Testis (tissue), 3 donors: Measurements from ENCODE around the gene NEAT1. TPM values are rescaled to one million over a fixed set of nuclear protein-coding genes. Genes with fewer than 3 reads are reported as not detected.
"Not testable (repeated sequence)": the region's sequence is repeated elsewhere in the genome, so short reads cannot be mapped to it uniquely, and the experiment has no call there.

Source experiments
- DNase-seq: peaks from one replicate; pipeline ENCODE4 v3.0.0-alpha.2; 2019
- H3K27ac ChIP-seq, 2 donors: fragments of 200-600 bp; sonication (generic); one replicate each; pipeline ENCODE4 v1.5.1; 2019
- H3K27me3 ChIP-seq: fragments of 200-600 bp; sonication (generic); one replicate; pipeline ENCODE4 v1.5.1; 2019
- H3K36me3 ChIP-seq: fragments of 200-600 bp; sonication (generic); one replicate; pipeline ENCODE4 v1.5.1; 2017; ENCODE audit warnings: low read depth; ENCODE audit errors: missing control alignments
- H3K4me1 ChIP-seq: fragments of 200-600 bp; sonication (generic); one replicate; pipeline ENCODE4 v1.5.1; 2019
- H3K4me3 ChIP-seq, 2 donors: fragments of 200-600 bp; sonication (generic); one replicate each; pipeline ENCODE4 v1.5.1; 2017 to 2019
- H3K9me3 ChIP-seq: fragments of 200-600 bp; sonication (generic); one replicate; pipeline ENCODE4 v1.5.1; 2017
- POLR2A ChIP-seq: fragments of 450-650 bp; IDR thresholded peaks from one replicate; pipeline ENCODE4 v1.6.1; 2017; ENCODE audit warnings: antibody characterized with exemption, mild to moderate bottlenecking, moderate library complexity
- WGBS, 2 donors: methylation state at CpG; one replicate each; pipeline ENCODE4 v1.1.5; 2018; 5-methylcytosine and 5-hydroxymethylcytosine counted together
- intact Hi-C: fragments of 100-400 bp; cut with DNase I; formaldehyde crosslinking; loops from one replicate; pipeline ENCODE4 v1.15.1; 2023; ENCODE audit warnings: low total_unique reads
- polyA plus RNA-seq: library from polyadenylated mRNA; stranded (reverse); fragments of 350-450 nt; fragmentation: Illumina TruSeq; extraction: RNeasy Lipid Tissue Mini Kit (QIAGEN cat#74804); gene quantifications from one replicate; pipeline ENCODE4 v1.2.3, GENCODE V29; 2014; ENCODE audit warnings: low read depth, low replicate concordance; ENCODE audit not compliant: insufficient read depth
- total RNA-seq, 2 donors: library from RNA; depleted of rRNA; stranded (reverse); fragments of >200 nt; gene quantifications; one replicate each; pipeline ENCODE4 v1.2.3, GENCODE V29; 2016
- TF ChIP-seq, protein P1 (sequence below), 3 experiments: fragments of 450-650 bp in 2 of 3; fragments of 200-600 bp in 1 of 3; sonication (generic) in 1 of 3; IDR thresholded peaks; one replicate each; pipeline ENCODE4 v1.5.1; 2016 to 2019; ENCODE audit warnings: antibody characterized with exemption in 3 of 3, mild to moderate bottlenecking in 2 of 3, moderate library complexity in 1 of 3

NEAT1 gene
- total and polyA plus RNA-seq, 3 donors from 2014 or later, result 189 to 243 (median 230) TPM

DNA sequence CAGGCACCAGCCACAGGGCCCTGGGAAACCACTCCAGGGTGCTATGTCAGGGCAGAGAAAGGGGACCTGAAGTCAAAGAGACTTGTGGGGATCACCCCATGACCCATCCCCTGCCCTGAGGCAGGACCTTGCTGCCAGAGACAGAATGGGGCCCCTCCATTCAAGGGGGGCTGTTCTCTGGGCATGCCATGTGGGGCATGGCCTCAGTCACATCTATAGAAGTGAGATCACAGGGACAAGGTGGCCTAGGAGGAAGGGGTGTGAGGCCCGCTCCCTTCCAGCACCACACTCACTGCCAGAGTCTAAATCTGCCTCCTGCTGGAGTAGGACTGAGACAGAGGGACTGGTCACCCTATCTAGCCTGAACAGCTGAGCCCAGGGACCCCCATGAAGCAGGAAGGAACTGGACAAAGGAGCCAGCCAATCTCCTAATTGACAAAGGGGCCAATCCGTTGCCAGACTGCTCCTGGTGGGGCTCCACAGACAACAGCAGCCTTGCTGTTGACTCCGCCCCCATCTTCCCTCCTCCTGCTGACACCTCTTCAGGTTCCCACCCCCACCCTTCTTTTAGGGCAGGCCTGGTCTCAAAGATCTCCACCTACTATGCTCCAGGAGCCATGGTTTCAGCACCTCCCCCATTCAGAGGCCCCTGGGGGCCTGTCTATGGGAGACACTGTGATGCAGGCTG lies 26.0 kb downstream of the NEAT1 start:
- DNase-seq, result no peak

DNA sequence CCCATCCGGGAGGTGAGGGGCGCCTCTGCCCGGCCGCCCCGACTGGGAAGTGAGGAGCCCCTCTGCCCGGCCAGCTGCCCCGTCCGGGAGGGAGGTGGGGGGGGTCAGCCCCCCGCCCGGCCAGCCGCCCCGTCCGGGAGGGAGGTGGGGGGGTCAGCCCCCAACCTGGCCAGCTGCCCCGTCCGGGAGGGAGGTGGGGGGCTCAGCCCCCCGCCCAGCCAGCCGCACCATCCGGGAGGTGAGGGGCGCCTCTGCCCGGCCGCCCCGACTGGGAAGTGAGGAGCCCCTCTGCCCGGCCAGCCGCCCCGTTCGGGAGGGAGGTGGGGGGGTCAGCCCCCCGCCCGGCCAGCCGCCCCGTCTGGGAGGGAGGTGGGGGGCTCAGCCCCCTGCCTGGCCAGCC lies 28.7 kb downstream of the NEAT1 start:
- DNase-seq, result not testable (repeated sequence)

More for the DNA sequence above, 26.0 kb downstream of the NEAT1 start:
- no peak overlapping the region for H3K4me3 ChIP-seq
- H3K27ac ChIP-seq, result no peak overlapping the region
- H3K27me3 ChIP-seq, result no peaks in the 10 kb centered on the region
- H3K36me3 ChIP-seq, result no peaks in the 10 kb centered on the region
- TF ChIP-seq POLR2A, result no peak
- TF ChIP-seq, protein P1, sequence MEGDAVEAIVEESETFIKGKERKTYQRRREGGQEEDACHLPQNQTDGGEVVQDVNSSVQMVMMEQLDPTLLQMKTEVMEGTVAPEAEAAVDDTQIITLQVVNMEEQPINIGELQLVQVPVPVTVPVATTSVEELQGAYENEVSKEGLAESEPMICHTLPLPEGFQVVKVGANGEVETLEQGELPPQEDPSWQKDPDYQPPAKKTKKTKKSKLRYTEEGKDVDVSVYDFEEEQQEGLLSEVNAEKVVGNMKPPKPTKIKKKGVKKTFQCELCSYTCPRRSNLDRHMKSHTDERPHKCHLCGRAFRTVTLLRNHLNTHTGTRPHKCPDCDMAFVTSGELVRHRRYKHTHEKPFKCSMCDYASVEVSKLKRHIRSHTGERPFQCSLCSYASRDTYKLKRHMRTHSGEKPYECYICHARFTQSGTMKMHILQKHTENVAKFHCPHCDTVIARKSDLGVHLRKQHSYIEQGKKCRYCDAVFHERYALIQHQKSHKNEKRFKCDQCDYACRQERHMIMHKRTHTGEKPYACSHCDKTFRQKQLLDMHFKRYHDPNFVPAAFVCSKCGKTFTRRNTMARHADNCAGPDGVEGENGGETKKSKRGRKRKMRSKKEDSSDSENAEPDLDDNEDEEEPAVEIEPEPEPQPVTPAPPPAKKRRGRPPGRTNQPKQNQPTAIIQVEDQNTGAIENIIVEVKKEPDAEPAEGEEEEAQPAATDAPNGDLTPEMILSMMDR (IDR thresholded peaks at IDR 0.05), result no peak
- no peaks in the 10 kb centered on the region for H3K4me1 ChIP-seq
- intact Hi-C loops, result no loop called here
- no peaks in the 10 kb centered on the region for H3K9me3 ChIP-seq
- WGBS, 2 donors, result 79 to 89% methylated on average over 2 to 3 of the region's 3 CpGs

DNA sequence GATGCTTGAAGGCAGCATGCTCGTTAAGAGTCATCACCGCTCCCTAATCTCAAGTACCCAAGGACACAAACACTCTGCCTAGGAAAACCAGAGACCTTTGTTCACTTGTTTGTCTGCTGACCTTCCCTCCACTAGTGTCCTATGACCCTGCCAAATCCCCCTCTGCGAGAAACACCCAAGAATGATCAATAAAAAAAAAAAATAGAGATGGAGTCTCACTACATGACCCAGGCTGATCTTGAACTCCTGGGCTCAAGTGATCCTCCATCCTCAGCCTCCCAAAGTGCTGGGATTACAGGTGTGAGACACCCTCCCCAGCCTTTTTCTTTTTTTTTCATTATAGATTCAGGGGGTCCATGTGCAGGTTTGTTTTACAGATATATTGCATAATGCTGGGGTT lies 29.7 kb downstream of the NEAT1 start:
- DNase-seq, H3K4me1 ChIP-seq, H3K9me3 ChIP-seq, intact Hi-C loops, H3K4me3 ChIP-seq, H3K27me3 ChIP-seq, H3K36me3 ChIP-seq, H3K27ac ChIP-seq: not testable (repeated sequence)
- WGBS, 2 donors, result 31 to 83% methylated on average over 1 to 3 of the region's 3 CpGs

More for the DNA sequence above, 28.7 kb downstream of the NEAT1 start:
- H3K4me1 ChIP-seq, H3K27ac ChIP-seq, H3K36me3 ChIP-seq, H3K9me3 ChIP-seq, intact Hi-C loops, H3K27me3 ChIP-seq, H3K4me3 ChIP-seq: not testable (repeated sequence)
- 95% methylated on average over 3 of the region's 30 CpGs; no CpG with 5 or more reads in 1 of the 2 donors for WGBS, 2 donors

DNA sequence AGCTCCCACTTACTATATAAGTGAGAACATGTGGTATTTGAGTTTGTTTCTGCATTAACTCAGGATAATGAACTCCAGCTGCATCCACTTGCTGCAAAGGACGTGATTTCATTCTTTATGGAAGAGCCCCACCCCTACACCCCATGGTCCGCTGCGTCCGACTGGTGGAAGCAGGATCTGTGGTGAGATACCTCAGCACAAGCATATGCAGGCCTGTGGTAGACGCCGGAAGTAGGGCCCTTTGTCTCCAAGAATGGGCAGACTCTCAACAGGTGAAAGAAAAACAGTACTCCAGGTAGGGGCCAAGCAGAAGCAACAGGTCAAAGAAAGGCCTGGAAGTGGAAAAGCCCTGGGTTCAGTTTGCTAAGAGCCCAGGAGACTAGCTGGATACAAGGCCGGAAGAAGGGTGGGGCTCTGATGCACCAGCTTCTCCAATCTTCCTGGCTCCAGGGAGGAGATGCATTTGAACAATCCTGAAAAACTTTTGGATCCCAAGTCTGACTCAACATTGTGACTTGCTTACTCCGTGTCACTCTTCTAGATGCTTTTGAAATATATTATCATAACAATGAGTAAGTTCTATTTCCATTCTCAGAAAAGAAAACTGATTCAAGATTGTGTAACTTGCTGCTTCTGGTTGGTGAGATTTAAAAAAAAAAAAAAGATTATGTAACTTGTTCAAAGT lies 30.4 kb downstream of the NEAT1 start:
- WGBS, 2 donors, result 76 to 86% methylated on average over 8 of the region's 8 CpGs
- Histone ChIP-seq H3K36me3 (no peaks in the 10 kb centered on the region), H3K27ac (no peak overlapping the region), H3K4me3 (no peak overlapping the region), H3K9me3 (no peaks in the 10 kb centered on the region), H3K4me1 (peaks cover 3% of the 10 kb centered on the region), H3K27me3 (no peaks in the 10 kb centered on the region)
- intact Hi-C loops, result no loop called here
- no peak for DNase-seq
- TF ChIP-seq, protein P1 (IDR thresholded peaks at IDR 0.05), result no peak
- TF ChIP-seq POLR2A, result no peak

DNA sequence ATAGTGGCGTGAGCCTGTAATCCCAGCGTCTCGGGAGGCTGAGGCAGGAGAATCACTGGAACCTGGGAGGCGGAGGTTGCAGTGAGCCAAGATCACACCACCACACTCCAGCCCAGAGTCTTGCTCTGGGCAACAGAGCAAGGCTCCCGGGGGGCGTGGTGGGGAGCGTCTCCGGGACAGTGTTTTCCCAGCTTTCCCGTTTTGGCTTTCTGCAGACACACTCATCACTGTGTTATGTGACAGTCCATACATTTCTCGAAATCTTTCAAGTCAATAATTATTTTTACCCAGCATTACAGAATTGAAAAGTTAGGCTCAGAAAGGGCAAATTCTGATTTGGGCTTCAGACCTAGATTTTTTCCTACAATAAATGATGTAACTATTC lies 31.7 kb downstream of the NEAT1 start:
- no peaks in the 10 kb centered on the region for H3K36me3 ChIP-seq
- no peaks in the 10 kb centered on the region for H3K9me3 ChIP-seq
- no peak for DNase-seq
- peak overlapping the region; percentile 54 to 61 for H3K4me3 ChIP-seq
- WGBS, 2 donors, result 36 to 61% methylated on average over 10 of the region's 10 CpGs
- intact Hi-C loops, result no loop called here
- no peaks in the 10 kb centered on the region for H3K27me3 ChIP-seq
- H3K4me1 ChIP-seq, result peaks cover 3% of the 10 kb centered on the region
- TF ChIP-seq, protein P1 (IDR thresholded peaks at IDR 0.05), result no peak
- no peak for TF ChIP-seq POLR2A
- peak overlapping the region; percentile 72 to 90 for H3K27ac ChIP-seq
